Stimulated activated CD8-positive, alpha-beta memory T cell treated with anti-CD3 and anti-CD28 coated beads, Interleukin-7, amount 100 ng/mL, for 48 hours (primary cell): ENCODE results near the gene MYO1E.

Experiments
- DNase-seq, 2 donors: peaks; one replicate each; pipeline ENCODE4 v3.0.0-alpha.2; 2020; ENCODE audit warnings: low read depth in 1 of 2; ENCODE audit errors: extremely low read depth in 1 of 2

MYO1E gene

DNA sequence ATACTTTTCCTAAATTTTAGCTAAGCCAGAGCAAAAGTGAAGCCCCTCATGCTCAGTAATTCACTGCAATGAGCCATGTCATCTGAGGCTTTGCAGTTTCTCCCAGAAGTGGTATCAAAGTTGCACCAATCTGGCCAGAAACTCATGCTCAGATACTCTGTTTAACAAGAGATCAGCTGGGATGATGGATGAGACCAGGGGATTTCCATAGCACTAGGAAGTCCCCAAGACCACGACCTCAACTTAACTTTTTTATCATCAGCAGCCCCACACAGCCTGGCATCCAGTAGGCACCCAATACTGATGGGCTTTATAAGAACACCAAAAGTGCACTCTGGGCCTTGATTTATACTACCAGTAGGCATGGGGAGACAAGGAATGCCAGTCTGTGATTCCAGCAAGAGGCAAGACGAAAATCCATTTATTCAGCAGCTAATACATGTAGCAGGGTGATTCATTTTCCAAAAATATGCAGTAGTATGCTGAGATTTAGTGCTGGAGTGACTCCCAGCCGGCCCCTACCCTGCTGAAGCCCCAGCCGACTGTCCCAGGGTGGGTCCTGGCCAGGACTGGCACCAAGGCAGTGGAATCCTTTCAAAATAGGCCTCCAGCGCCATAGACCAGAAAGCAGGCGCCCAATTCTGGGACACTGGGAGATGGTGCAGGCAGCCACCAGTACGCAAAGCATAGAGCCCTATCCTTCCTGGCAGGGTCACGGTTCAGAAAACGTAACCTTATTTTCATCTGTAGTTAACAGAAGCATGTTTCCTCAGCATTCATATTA, 166.6 kb downstream of the MYO1E start:
- DNase-seq, result no peak

- no peak for DNase-seq
Observed at GRCh38 chr15:59203657-59204056, 169.0 kb downstream of the MYO1E start.

- no peak for DNase-seq
Observed at GRCh38 chr15:59203008-59203407, 169.7 kb downstream of the MYO1E start.

DNA sequence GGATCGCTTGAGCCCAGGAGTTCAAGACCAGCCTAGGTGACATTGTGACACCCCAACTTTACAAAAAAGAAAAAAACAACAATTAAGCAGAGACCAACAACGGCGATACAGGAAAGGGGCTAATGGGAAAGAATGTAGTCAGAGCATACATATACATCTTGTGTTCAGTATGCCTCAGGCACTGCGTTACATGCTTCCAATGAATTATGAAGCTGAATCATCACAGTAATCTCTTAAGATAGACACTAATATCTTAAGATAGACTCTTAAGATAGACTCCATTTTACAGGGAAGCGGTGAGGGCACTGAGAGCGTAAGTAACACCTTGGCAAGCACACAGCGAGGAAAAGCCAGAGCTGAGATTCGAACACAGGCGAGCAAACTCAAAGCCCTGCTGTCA, 172.1 kb downstream of the MYO1E start:
- DNase-seq, result no peak

- DNase-seq, result no peak
Observed at GRCh38 chr15:59199626-59200465, 172.8 kb downstream of the MYO1E start.

DNA sequence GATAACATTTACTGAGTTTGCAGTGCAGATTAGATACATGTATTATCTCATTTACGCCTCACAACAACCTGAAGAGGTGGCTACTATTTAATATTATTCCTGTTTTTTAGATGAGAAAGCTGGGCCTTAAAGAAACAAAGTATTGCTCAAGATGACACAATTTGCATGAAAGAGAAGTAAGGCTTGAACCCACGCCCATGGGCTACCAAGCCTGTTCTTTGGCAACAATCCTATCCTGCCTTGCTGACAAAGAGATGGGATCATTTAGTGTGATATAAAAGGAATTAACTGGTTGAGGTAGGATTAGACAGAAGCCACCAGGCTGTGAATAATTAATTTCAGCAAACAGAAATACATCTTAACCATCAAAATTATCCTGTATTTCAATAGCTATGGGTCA, 175.2 kb downstream of the MYO1E start:
- no peak for DNase-seq

DNA sequence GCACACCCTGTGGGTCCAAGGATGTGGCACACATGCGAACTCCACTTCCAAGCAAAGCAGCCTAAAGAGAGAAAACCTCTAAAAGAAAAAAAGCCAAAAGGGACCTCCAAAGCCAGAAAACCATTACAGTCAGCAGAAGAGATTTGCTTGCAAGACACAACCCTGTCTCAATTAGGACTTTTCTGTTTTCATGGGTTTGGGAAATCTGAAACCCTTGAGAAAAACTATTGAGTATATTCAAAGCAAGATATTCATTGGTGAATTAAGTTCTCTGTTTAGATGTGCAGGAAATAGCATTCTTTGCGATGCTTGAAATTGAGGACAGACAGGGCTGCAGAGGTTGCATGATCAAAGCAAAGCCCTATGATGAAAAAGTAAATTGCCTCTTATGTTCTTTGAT, 176.3 kb downstream of the MYO1E start:
- DNase-seq, result no peak

GRCh38 chr15:59194639-59195325, 177.9 kb downstream of the MYO1E start:
- DNase-seq, result no peak

DNA sequence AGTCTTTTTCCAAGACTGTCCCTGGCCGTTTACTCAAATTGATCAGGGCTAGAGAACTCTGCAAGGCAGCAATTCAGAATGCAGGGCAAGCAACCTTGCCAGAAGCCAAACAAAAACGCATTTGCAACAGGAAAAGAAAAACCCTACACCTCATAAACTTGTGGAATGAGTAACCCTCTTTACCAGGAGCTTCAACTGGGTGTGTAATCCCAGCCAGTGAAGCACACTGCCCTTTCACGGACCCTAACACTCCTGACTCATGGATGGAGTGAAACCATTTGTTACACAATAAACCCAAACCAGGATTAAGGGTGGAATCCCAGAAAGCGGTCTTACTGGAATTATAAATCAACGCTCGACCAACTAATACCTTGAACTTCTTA, 180.8 kb downstream of the MYO1E start:
- no peak for DNase-seq

DNA sequence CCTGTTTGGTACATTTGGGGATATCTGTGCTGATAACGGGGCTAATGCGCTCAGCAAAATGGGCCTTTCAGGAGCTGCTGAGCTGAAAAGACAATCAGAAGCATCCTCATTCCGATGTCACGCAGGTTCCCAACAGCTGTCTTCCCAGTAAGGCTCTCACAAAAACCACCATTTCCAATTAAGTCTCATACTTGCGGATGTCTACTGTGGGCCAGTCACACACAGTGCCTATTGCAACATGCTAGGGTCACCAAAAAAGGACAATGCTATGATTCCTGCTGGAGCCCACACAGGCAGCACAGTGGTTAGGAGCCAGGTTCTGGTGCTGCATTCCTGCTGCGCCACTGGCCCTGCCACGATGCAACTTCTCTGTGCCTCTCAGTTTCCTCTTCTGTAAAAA, 182.4 kb downstream of the MYO1E start:
- no peak for DNase-seq

DNA sequence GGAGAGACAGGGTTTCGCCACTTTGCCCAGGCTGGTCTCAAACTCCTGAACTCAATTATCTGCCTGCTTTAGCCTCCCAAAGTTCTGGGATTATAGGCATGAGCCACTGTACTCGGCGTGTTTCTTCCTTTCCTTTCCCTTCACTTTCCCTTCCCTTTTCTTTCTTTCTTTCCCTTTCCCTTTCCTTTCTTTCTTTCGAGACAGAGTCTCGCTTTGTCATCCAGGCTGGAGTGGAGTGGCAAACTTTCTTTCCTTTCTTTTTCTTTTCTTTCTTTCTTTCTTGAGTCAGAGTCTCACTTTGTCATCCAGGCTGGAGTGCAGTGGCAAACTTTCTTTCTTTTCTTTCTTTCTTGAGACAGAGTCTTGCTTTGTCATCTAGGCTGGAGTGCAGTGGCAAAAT, 183.4 kb downstream of the MYO1E start:
- DNase-seq, result no peak

DNA sequence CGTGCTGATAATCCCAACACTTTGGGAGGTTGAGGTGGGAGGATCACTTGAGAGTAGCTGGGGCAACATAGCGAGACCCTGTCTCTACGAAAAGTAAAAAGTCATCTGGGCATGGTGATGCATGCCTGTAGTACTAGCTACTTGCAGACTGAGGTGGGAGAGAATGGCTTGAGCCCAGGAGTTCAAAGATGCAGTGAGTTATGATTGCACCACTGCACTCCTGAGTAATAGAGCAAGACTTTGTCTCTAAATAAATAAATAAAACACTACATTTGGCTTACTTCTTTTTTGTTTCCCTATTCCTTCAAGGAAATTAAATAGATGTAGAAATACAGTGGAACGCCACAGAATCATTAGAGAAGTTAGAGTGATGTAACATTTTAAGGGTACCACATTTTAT, 186.2 kb downstream of the MYO1E start:
- no peak for DNase-seq

DNA sequence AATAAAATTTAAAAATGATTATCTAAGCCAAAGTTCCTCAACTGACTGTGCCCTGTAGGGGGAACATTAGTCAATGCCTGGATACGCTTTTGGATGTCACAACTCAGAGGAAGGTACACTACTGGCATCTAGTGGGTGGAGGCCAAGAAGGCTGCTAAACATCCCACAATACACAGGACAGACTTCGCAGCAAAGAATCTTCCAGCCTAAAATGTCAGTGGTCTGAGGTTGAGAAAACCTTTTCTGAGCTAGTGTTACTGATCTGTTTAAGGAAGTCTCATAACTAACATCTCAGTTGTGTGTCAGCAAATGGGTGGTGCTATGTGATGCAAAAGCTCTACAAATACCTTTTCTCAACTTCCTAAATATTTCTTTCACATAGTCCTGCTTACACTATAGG, 186.9 kb downstream of the MYO1E start:
- no peak for DNase-seq

DNA sequence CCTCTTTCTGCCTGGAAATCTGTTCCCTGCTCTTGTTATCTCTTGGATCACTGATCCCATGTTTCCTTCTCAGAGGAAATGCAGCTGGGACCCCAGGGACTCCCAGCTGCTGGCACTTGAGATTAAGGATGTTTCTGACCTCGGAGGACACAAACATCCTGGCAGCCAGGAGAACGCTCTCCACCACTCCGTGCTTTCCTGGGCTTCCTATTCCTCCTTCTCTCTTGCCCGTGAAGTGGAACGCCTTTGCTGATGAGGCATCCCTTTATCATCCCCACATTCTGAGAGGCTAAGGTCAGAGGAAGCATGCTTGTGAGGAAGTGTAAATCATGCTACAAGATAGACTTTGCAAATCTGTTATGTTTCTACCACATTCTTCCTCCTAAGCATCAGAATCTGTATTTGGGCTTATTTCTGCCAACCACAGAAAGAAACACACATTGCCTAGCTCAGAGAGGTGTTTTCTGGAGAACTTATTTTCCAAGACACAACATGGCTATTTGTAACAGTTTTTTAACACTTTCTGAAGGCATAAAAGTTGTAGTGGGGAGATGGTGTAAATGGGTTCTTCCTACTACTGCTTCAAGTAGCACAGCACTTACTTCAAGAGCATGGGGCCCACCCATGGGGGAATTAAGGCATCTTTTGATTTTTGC, 191.6 kb downstream of the MYO1E start:
- no peak for DNase-seq

- DNase-seq, result no peak
Observed at GRCh38 chr15:59179717-59180116, 193.0 kb downstream of the MYO1E start.

DNA sequence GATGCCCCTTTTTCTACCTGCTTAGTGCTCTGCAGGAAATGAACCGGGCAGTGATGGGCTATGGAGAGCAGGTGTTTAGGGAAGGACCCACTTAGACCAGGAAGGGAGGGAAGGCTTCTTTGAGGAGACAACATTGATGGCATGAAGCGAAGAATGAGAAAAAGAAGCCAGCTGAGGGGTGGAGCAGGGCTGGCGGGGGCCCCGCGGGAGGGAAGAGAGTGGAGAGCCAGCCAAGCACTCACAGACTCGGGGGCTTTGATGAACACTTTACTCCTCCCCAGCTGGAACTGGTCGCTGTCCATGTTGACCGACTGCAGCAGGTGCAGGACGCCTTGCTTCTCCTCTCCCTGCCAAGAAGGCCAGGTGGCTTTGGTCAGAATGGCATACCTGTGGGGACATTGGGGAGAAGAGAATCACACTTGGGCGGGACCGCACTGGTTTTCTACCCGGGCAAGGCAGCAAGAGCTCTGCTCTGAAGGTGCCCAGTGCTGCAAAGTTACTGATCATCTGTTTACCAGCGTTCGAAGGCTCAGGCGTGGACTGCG, 194.4 kb downstream of the MYO1E start:
- no peak for DNase-seq

GRCh38 chr15:59177317-59177660, 195.4 kb downstream of the MYO1E start:
- no peak for DNase-seq

- no peak for DNase-seq
Observed at GRCh38 chr15:59176653-59177316, 195.9 kb downstream of the MYO1E start.

DNA sequence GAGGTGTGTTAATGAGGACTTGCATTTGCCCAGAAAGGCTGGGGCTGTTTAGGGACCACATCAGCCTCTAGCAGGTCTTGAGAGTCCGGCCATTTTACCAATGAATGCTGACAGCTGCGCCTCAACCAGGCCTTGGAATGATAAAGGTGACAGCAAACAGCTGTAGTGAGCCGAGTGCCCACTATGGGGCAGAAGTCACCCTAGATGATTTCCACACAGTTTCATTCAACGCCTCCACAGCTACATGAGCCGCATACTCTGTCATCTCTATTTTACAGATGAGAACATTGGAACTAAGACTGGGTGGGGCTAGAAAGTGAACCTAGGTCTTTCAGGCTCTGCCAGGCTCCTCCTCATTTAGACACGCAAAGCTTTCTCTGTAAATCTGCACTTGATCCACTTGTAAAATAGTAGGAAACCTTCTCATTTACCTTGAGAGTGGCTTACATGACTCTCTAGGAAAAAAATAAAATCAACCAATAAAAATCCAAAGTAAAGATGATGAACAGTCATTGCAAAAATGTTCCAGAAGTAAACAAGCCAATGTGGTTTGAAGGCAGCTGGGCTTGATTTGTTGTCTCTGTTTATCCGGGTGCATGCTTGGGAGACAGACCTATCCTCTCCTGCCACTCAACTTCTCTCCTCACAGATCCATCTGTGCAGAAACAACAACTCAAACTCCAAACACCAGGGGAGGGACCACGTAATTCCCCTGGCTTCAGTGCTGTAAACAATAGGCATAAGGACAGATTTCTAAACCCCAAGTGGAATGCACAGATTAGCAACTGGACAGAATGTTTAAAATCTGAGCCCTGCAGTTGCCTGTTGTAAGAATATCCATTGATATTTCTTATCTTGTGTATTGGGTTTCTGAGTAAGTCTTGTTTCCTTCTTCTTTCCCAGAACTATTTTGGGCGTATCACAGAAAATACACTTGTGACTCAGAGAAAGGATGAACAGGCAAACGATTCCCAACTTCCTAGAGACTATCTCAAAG, 197.5 kb downstream of the MYO1E start:
- DNase-seq, result peak; percentile 5 to 36
